Testis (tissue), 2 donors: ENCODE measurements around the gene MEGF11.

Experiments used
- CTCF ChIP-seq, 3 experiments: fragments of 450-650 bp in 2 of 3; fragments of 200-600 bp in 1 of 3; sonication (generic) in 1 of 3; IDR thresholded peaks; one replicate each; pipeline ENCODE4 v1.5.1; 2016 to 2019; ENCODE audit warnings: antibody characterized with exemption in 3 of 3, mild to moderate bottlenecking in 2 of 3, moderate library complexity in 1 of 3
- POLR2A ChIP-seq: fragments of 450-650 bp; IDR thresholded peaks from one replicate; pipeline ENCODE4 v1.6.1; 2017; ENCODE audit warnings: antibody characterized with exemption, mild to moderate bottlenecking, moderate library complexity

- TF ChIP-seq POLR2A (no peak), CTCF (IDR thresholded peaks at IDR 0.05) (no peak)
Observed at GRCh38 chr15:66261056-66261455, 7.5 kb upstream of the MEGF11 start.
